H1 (cell line): ENCODE data around the gene CTIF. TPM values are rescaled to one million over a fixed set of nuclear protein-coding genes. Genes with fewer than 3 reads are reported as not detected.

Experiments
- CBX8 ChIP-seq: fragments of 300-800, 300-1000 bp; sonication (generic); IDR thresholded peaks from 2 replicates; pipeline ENCODE4 v1.7.1; 2016; ENCODE audit warnings: low read depth, low read length, borderline replicate concordance
- CHD1 ChIP-seq: IDR thresholded peaks from 2 replicates; pipeline ENCODE4 v1.6.1; 2012; ENCODE audit warnings: low read depth, low read length, improper control_type of control experiment
- JUN ChIP-seq: IDR thresholded peaks from 2 replicates; pipeline ENCODE4 v1.6.1; 2011; ENCODE audit warnings: low read depth, mild to moderate bottlenecking, improper control_type of control experiment, low read length
- KDM1A ChIP-seq: fragments of 200-600, 300-600 bp; sonication (generic); IDR thresholded peaks from 2 replicates; pipeline ENCODE4 v1.7.1; 2016; ENCODE audit warnings: mild to moderate bottlenecking, low read length, borderline replicate concordance
- POU5F1 ChIP-seq: IDR thresholded peaks from 2 replicates; pipeline ENCODE4 v1.6.1; 2011; ENCODE audit warnings: low read depth, mild to moderate bottlenecking, low read length, moderate library complexity
- SUZ12 ChIP-seq: fragments of 200-600 bp; sonication (generic); IDR thresholded peaks from 2 replicates; pipeline ENCODE4 v1.6.1; 2012; ENCODE audit warnings: mild to moderate bottlenecking, inconsistent platforms, low read length, moderate library complexity, mixed read lengths
- TAF1 ChIP-seq: IDR thresholded peaks from 2 replicates; pipeline ENCODE4 v1.6.1; 2011; ENCODE audit warnings: mild to moderate bottlenecking, low read depth, low read length
- YY1 ChIP-seq: IDR thresholded peaks from 2 replicates; pipeline ENCODE4 v1.6.1; 2011; ENCODE audit warnings: low read depth, mild to moderate bottlenecking, low read length
- polyA plus RNA-seq, 7 experiments: library from polyadenylated mRNA; depleted of rRNA in 3 of 7; stranded (reverse) in 5 of 7; unstranded in 2 of 7; fragments of >200 nt in 5 of 7; fragments of 200-250 nt in 2 of 7; gene quantifications; 1 replicate in 5 of 7; 2 replicates in 1 of 7; 4 replicates in 1 of 7; pipeline versions ENCODE4 v1.2.1 to v1.2.3, GENCODE V29; 2011 to 2013; ENCODE audit warnings: missing spikeins in 2 of 7, mixed read lengths in 2 of 7
- total RNA-seq: library from RNA; stranded (reverse); fragmentation: NEBNext Ultra II Directional; extraction: Animal tissue kit (Norgen Biotek cat#: 25700); gene quantifications from 2 replicates; pipeline ENCODE4 v1.2.1, GENCODE V29; 2021
- TF ChIP-seq, protein P1 (sequence below): fragments of 300-600 bp; sonication (generic); IDR thresholded peaks from 2 replicates; pipeline ENCODE4 v1.7.1; 2012; ENCODE audit warnings: low read length, moderate library complexity, mild to moderate bottlenecking, inconsistent platforms; ENCODE audit not compliant: insufficient replicate concordance
- TF ChIP-seq, protein P2 (sequence below): IDR thresholded peaks from 2 replicates; pipeline ENCODE4 v1.6.1; 2011; ENCODE audit warnings: low read length, improper control_type of control experiment

The CTIF gene
- total and polyA plus RNA-seq, 2 of the 8 experiments (the other 6 are each of a cell fraction or from before 2014, with no cell fraction given), result 9.0 to 17.8 TPM

DNA sequence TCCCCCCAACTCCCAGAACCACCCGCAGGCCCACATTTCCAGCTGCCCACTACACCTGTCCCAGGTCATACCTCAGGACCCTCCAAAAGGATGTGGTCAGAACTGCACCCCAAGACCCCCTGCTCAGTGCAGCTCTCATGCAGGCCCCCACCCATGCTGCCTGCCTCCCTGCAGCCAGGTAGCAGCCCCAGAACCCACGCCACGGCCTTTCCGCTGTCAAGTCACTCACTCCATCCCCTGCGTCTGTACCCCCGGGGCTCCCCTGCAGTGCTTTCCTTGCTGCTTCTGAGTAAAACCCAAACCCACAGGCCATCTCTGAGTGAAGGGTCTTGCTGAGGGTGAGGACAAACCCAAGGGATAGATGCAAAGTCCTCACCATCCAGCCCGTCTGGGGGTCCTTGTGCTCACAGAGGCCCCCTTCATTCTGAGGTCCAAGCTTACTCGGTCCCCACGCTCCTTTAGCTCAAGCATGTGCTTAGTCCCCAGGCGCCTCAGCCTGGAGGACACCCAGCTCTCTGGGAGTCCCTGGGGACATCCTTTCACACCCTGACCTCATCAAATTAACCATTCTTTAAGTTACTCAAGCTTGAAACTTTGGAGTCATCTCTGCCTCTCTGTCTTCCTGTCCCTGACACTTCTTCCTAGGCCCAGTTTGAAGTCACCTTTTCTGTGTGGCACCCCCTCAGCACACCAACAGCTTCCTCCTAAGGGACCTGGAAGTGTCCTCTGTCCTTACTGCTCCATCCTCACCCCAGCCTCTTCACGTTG, 281.8 kb downstream of the CTIF start (continued):
- TF ChIP-seq, protein P1, sequence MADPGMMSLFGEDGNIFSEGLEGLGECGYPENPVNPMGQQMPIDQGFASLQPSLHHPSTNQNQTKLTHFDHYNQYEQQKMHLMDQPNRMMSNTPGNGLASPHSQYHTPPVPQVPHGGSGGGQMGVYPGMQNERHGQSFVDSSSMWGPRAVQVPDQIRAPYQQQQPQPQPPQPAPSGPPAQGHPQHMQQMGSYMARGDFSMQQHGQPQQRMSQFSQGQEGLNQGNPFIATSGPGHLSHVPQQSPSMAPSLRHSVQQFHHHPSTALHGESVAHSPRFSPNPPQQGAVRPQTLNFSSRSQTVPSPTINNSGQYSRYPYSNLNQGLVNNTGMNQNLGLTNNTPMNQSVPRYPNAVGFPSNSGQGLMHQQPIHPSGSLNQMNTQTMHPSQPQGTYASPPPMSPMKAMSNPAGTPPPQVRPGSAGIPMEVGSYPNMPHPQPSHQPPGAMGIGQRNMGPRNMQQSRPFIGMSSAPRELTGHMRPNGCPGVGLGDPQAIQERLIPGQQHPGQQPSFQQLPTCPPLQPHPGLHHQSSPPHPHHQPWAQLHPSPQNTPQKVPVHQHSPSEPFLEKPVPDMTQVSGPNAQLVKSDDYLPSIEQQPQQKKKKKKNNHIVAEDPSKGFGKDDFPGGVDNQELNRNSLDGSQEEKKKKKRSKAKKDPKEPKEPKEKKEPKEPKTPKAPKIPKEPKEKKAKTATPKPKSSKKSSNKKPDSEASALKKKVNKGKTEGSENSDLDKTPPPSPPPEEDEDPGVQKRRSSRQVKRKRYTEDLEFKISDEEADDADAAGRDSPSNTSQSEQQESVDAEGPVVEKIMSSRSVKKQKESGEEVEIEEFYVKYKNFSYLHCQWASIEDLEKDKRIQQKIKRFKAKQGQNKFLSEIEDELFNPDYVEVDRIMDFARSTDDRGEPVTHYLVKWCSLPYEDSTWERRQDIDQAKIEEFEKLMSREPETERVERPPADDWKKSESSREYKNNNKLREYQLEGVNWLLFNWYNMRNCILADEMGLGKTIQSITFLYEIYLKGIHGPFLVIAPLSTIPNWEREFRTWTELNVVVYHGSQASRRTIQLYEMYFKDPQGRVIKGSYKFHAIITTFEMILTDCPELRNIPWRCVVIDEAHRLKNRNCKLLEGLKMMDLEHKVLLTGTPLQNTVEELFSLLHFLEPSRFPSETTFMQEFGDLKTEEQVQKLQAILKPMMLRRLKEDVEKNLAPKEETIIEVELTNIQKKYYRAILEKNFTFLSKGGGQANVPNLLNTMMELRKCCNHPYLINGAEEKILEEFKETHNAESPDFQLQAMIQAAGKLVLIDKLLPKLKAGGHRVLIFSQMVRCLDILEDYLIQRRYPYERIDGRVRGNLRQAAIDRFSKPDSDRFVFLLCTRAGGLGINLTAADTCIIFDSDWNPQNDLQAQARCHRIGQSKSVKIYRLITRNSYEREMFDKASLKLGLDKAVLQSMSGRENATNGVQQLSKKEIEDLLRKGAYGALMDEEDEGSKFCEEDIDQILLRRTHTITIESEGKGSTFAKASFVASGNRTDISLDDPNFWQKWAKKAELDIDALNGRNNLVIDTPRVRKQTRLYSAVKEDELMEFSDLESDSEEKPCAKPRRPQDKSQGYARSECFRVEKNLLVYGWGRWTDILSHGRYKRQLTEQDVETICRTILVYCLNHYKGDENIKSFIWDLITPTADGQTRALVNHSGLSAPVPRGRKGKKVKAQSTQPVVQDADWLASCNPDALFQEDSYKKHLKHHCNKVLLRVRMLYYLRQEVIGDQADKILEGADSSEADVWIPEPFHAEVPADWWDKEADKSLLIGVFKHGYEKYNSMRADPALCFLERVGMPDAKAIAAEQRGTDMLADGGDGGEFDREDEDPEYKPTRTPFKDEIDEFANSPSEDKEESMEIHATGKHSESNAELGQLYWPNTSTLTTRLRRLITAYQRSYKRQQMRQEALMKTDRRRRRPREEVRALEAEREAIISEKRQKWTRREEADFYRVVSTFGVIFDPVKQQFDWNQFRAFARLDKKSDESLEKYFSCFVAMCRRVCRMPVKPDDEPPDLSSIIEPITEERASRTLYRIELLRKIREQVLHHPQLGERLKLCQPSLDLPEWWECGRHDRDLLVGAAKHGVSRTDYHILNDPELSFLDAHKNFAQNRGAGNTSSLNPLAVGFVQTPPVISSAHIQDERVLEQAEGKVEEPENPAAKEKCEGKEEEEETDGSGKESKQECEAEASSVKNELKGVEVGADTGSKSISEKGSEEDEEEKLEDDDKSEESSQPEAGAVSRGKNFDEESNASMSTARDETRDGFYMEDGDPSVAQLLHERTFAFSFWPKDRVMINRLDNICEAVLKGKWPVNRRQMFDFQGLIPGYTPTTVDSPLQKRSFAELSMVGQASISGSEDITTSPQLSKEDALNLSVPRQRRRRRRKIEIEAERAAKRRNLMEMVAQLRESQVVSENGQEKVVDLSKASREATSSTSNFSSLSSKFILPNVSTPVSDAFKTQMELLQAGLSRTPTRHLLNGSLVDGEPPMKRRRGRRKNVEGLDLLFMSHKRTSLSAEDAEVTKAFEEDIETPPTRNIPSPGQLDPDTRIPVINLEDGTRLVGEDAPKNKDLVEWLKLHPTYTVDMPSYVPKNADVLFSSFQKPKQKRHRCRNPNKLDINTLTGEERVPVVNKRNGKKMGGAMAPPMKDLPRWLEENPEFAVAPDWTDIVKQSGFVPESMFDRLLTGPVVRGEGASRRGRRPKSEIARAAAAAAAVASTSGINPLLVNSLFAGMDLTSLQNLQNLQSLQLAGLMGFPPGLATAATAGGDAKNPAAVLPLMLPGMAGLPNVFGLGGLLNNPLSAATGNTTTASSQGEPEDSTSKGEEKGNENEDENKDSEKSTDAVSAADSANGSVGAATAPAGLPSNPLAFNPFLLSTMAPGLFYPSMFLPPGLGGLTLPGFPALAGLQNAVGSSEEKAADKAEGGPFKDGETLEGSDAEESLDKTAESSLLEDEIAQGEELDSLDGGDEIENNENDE, result no peak
- TF ChIP-seq YY1, result no peak
- no peak for TF ChIP-seq TAF1
- TF ChIP-seq, protein P2, sequence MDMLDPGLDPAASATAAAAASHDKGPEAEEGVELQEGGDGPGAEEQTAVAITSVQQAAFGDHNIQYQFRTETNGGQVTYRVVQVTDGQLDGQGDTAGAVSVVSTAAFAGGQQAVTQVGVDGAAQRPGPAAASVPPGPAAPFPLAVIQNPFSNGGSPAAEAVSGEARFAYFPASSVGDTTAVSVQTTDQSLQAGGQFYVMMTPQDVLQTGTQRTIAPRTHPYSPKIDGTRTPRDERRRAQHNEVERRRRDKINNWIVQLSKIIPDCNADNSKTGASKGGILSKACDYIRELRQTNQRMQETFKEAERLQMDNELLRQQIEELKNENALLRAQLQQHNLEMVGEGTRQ, result no peak
- no peak for TF ChIP-seq POU5F1
- no peak for TF ChIP-seq CBX8
- TF ChIP-seq JUN, result no peak
- TF ChIP-seq SUZ12, result no peak
- TF ChIP-seq KDM1A, result no peak
- no peak for TF ChIP-seq CHD1
